HG02588 (cell line): ENCODE results near the gene PHETA1.
"Not testable (repeated sequence)": the region's sequence is repeated elsewhere in the genome, so short reads cannot be mapped to it uniquely, and the experiment has no call there.

Experiments used
- ATAC-seq: cut with Tn5 transposase; IDR thresholded peaks from one replicate; pipeline ENCODE4 v1.9.1; 2021; ENCODE audit warnings: mild to moderate bottlenecking, moderate library complexity; ENCODE audit not compliant: unreplicated experiment

The PHETA1 gene

DNA sequence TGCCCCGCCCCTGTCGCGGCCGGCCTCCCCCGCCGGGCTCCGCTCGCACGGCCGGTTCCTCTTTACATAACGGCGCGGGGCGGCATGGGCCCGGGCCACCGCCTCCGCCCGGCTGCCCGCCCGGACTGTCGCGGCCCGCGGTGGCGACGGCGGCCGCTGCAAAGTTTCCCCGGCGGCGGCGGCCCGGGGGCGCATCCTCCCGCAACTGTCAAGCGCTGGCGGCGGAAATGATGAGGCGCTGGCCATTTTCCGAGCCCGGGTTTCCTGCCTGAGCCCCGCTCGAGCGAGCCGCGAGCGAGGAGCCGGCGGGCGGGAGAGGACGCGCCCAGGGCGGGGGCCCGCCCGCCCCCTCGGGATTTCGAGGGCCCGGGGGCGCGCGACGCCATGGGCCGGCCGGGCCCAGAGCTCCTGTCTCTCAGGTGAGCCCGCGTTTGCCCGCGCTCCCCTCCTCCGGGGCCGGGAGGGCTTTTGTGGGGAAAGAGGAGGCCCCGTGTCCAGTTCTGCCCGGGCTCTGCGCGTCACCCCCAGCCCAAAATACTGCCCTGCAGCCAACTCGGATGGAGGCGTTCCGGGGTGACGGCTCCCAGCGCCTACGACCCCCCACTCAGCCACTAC lies 37.1 kb upstream of the PHETA1 start, which contains the start of gene SH2B3:
Gene SH2B3 (plus strand): TSS at position 65 of the 615 bp plus-strand sequence. CDS start 12,223 bp downstream, outside the sequence.
- ATAC-seq: peak; percentile 2

DNA sequence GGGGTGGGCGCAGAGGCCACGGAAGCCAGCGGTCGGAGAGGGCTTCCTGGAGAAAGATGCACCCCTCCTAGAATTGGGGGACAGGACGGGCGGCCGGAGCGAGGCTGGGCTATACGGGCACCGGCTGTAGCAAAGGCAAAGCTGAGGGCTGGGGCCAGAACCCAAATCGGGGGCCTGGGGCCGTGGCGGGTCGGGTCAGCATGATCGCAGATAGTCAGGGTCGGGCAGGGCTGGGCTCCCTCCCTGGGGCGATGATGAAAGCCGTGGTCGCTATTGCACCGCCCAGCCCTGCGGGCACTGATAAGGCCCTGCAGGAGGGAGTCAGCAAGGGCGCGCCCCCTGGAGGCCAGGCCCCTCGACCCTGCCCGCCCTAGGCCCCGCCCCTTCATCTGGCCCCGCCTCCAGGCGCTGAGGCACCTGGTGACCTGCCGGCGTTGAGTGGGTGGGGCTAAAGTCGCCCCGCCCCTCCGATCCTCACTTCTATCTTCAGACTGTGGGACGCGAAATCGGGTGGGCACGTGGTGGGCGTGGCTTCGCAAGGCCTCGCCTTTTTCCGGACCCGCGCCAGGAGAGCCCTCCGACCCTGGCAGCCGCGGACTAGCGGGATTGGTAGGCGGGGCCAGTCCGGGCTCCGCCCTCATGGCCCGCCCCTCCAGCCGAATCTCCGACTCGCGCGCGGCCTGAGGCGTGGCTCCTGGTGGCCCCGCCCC lies 36.4 kb upstream of the PHETA1 start:
- peak; percentile 50 for ATAC-seq

DNA sequence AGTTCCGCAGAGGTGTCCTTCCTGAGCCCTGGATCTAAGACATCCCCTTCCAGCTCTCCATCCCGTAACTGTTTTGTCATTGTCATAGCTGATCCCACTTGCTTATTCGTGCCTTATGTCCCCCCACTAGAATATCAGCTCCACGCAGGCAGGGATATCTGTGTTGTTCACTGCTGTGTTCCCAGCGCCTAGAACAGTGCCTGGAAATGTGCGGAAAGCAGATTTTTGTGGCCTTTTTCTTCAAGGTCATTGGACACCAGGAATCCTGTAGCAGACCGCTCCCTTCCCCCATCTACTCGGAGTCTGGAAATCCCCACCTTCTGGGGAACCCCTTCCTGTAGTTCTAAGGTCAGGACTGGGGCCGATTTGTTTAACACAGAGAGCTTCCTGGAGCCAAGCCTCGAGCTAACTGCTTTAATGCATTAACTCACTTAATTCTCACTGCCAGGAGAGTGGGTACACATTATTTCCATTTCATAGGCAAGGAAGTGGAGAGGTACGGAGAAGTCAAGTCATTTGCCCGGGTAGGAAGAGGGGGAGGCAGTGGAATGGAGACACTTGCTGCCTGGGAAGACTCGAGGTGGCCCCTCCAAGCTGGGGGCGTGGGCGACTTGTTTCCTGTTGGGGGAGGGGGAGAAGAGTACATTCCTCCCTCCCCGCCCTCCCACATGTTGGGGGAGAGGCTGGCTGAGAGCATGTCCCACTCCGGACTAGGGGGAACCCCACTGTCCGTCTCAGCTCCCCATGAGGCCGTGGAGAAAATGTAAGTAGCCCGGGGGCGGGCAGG lies 35.7 kb upstream of the PHETA1 start:
- ATAC-seq: no peak

DNA sequence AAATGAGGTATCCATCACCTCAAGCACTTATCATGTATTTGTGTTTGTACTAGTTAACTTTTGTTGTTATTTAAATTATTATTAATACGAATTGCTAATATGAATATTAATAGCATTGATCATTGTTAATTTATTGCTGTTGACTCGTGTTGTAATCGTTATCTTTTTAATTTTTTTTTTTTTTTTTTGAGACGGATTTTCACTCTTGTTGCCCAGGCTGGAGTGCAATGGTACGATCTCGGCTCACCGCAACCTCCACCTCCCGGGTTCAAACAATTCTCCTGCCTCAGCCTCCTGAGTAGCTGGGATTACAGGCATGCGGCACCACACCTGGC lies 33.6 kb upstream of the PHETA1 start:
- ATAC-seq: not testable (repeated sequence)

DNA sequence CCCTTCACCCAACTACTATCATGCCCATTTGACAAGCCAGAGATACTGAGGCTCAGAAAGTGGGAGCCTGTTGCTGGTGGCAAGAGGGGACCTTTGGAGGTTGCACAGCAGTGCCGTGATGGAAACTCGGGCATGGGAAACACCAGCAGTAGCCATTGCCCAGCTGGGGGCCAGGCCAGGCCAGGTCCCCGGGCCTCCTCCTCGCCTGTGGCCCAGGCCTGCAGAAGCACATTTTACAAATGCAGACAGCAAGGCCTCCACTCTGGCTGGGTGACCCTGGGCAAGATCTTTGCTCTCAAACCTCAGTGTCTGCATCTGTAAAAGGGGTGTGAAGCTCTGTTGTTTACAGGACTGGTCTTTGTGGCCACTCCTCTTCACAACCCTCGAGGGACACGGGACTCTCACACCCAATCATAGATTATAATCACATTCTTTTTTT lies 32.3 kb upstream of the PHETA1 start:
- ATAC-seq: no peak

DNA sequence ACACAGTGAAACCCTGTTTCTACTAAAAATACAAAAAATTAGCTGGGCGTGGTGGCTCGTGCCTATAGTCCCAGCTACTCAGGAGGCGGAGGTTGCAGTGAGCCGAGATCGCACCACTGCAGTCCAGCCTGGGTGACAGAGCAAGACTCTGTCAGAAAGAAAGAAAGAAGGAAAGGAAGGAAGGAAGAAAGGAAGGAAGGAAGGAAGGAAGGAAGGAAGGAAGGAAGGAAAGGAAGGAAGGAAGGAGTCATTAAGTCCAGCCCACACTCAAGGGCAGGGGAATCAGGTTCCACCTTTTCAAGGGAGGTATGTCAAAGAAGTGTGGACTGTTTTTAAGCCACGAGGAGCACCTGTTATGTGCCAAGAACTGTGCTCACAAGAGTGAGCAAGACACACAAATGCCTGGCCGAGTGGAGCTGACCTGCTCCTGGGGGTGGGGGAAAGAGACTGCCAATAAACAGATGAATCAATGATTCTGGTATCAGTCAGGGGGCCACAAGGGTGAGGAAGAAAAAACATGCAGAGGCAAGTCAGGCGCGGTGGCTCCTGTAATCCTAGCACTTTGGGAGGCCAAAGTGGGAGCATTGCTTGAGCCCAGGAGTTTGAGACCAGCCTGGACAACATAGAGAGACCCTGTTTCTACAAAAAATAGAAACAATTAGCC lies 31.0 kb upstream of the PHETA1 start:
- not testable (repeated sequence) for ATAC-seq

DNA sequence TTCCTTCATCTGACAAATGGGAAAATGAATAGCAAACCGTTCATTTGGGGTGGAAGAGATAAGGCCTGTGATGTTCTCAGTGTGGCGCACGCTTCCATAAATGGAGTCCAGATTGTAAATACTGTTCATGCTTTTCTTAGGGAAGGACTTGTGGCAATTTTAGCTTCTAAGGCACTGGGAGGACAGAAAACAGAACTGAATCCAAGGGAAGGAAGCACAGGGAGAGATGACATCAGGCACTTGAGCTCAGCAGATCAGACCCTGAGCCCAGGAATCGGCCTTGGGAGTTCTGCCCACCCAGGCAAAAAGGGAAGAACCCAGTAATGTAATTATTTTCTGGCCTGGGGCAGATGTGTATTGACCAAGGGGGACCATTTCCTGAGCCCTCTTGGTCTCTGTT lies 29.6 kb upstream of the PHETA1 start:
- no peak for ATAC-seq

DNA sequence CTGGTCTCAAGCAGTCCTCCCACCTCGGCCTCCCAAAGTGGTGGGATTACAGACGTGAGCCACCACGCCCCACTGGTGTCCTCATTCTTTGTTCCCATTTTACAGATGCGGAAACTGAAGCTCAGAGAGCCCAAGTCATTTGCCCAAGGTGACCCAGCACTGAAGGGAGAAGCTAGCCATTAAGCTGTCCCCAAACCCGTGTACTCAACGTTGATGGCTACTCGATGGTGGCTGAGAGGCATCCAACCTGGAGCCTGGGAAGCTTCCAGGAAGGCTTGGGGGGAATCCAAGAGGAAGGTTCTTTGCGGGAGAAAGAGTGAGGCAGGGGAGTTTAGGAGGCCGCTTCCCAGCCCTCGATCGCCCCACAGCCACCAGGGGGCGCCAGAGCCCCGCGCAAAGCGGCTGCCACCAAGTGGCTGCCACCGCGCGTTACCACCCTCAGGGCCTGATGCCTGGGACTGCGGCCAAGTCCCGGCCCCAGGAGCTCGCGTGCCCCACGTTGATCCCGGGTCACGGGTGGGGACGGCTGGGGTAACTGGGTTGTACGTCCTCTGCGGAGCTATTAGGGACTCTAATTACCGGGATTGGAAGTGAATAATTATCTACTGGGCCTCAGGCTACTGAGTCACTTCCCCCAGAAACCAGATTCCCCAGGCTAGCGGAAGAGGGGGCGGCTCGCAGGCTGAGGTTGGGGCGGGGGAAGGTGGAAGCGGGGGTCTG lies 28.0 kb upstream of the PHETA1 start:
- peak; percentile 63 for ATAC-seq

DNA sequence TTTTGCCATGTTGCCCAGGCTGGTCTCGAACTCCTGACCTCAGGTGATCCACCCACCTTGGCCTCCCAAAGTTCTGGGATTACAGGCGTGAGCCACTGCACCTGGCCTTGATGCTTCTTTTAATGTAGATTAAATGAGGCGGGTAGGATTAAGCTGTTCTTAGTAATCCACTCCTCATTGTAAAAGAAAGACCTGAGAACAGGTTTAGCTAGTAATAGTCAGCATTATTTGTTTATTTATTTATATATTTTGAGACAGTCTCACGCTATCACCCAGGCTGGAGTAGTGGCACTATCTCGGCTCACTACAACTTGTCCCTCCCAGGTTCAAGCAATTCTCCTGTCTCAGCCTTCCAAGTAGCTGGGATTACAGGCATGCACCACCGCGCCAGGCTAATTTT lies 27.4 kb upstream of the PHETA1 start:
- ATAC-seq: not testable (repeated sequence)

DNA sequence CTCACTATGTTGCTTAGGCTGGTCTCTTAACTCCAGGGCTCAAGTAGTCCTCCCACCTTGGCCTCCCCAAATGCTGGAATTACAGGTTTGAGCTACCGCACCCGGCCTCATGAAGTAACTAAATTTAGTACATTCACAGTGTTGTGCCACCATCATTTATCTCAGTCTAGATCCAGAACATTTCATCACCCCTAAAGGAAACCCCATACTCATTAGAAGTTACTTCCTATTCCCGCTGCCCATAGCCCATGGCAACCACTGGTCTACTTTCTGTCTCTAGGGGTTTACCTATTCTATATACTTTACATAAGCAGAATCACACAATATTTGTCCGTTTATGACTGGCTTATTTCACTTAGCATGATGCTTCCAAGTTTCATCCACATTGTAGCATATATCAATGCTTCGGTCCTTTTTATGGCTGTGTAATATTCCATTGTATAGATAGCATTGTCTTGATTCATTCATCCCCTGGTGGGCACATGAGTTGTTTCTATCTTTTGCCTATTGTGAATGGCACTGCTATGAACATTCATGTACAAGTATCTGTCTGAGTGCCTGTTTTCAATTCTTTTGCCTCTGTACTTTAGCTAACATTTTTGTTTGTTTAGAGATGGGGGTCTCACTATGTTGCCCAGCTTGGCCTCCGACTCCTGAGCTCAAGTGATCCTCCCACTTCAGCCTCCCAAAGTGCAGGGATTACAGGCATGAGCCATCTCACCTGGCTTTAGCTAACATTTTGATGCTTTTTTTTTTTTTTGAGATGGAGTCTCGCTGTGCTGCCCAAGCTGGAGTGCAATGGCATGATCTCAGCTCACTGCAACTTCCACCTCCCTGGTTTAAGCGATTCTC lies 26.7 kb upstream of the PHETA1 start:
- no peak for ATAC-seq

DNA sequence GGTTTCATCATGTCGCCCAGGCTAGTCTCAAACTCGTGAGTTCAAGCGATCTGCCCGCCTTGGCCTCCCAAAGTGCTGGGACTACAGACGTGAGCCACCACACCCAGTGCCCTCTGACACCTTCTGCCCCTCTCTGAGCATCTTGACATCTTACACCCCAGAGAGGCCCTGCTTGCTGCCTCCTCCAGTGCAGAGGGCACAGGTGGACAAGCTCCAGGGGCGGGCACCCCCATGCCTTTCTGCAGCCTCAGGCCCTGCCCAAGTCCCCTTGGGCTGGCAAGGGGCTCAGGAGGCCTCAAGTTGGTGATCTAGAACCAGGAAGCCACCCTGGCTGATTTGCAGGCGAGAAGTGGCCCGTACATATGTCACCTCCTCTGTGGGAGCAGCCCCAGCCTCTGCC lies 25.6 kb upstream of the PHETA1 start:
- no peak for ATAC-seq

DNA sequence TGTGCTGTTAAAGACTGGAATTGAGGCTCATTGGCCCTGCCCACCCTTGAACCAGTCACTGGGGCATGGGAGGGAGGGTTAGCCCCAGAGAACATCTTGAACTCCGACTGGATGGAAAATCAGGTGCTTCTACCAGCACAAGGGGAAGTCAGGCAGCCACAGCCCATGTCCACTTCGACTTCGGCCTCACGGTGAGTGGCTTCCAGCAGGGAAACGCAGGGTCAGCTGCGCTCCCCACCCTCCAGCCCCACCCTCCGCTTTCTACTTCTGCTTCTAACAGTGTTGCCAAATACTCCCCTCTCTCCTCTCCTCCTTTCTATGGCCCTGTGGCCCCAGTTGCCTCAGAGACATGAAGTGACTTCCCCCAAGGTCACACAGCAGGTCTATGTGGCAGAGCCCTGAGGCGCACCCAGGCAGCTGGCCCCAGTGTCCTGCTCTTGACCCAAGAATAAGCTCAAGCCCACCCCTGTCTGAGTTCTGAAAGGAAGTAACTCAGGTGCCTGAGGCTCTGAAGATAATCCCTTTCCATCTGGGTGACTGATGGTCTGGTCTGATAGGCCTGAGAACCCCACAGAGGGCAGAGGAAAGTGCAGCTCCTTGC lies 24.9 kb upstream of the PHETA1 start:
- ATAC-seq: no peak

DNA sequence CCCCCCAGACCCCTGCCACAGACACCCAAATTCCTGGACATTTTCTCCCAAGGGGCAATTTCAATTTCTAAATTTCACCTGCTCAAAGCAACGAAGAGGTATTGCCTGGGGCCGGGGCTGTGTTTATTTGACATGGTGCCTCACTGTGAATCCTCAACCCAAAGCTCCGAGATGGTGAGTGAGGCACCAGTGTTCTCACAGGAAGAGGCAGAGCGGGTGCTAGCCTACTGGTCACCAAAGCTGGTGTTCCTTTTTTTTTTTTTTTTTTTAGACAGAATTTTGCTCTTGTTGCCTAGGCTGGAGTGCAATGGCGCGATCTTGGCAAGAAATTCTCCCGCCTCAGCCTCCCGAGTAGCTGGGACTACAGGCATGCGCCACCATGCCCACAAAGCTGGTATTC lies 22.0 kb upstream of the PHETA1 start:
- no peak for ATAC-seq

DNA sequence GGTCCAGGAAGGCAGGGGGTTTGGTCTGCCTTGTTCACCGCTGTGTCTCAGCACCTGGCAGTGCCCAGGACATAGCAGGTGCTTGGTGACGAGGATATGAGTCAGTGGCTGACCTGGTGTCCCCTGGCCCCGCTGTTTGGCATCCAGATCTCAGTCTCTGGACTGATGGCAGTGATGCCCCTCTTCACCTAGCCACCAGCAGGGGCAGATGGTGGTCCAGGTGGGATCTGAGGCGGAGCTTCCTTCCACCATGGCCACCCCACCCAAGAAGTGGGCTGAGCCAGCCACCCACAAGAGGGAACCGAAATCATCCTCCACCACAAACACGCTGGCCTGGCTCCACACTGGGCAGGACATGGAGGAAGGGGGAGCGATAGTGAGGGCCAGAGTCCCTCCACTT lies 20.7 kb upstream of the PHETA1 start:
- no peak for ATAC-seq

DNA sequence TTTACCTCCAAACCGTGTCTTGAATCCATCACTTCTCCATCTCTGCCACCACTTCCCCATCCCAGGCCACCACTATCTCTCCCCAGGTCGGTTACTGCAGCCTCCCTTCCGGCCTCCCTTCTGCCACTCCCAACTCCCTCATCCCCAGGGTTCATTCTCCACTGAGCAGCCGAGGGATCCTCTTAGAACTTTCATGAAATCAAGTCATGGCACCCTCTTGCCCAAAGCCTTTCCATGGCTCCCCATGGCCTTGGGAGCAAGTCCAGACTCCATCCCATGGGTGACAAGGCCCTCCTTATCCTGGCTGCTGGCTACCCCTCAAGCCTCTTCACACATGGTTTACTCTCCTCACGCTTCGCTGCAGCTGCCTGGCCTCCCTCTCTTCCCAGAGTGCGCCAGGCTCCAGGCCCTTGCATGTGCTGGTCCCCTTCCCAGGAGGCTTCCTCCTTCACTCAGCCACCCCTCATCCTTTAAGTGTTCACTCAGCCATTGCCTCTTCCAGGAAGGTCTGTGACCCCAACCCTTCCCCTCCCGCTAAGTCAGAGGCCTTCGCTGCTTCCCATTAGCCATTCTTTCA lies 18.9 kb upstream of the PHETA1 start:
- ATAC-seq: no peak

DNA sequence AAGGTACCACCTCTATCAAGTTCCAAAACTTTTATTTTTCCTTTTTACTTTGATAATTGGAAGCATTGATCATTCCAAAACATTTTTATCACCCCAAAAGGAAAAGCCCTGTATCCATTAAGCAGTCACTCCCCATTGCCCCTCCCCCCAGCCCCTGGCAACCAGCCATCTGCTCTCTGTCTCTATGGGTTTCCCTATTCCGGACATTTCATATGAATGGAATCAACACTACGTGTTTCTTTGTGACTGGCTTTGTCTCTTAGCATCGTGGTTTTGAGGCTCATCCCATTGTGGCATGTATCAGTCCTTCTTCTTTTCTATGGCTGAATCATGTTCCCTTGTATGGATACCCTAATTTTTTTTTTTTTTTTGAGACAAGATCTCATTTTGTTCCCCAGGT lies 18.0 kb upstream of the PHETA1 start:
- ATAC-seq: no peak

DNA sequence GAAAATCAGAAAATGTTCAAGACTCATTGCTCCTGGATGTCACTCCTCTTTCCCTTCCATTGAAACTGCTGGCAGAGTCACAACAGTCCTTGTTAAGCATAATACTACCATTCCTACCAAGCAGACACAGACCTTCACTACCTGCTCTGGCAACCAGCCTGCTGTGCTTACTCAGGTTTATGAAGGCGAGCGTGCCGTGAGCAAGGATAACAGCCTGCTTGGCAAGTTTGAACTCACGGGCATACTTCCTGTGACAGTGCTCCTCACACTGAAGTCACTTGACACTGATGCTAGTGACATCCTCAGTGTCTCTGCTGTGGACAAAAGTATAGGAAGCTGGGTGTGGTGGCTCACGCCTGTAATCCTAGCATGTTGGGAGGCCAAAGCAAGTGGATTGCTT lies 15.7 kb upstream of the PHETA1 start:
- no peak for ATAC-seq

DNA sequence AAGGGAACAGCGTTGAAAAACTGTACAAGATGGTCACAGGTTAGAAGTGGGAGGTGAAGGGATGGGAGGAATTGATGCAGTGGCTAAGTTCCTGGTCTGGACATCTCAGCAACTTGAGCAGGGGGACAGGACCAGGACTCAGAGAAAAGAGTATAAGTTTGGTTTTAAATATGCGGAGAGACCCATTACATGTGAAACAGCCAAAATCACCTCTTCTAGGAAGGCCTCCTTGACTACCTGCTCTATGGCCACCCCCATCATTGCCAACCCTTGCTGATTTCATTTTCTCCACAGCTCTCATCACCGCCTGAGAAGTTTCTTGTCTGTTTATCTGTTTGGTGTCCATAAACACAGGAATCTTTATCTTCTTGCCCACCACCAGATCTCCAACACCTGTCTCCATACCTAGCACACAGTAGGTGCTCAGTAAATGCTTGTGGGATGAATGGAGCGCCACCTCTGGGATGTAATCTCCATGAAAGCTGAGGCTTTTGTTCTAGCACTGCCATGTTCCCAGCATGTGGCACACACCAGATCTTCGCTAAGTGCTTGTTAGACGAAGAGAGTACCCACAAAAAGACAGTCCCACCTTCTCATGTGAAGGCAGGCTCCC lies 11.2 kb upstream of the PHETA1 start:
- ATAC-seq: no peak

DNA sequence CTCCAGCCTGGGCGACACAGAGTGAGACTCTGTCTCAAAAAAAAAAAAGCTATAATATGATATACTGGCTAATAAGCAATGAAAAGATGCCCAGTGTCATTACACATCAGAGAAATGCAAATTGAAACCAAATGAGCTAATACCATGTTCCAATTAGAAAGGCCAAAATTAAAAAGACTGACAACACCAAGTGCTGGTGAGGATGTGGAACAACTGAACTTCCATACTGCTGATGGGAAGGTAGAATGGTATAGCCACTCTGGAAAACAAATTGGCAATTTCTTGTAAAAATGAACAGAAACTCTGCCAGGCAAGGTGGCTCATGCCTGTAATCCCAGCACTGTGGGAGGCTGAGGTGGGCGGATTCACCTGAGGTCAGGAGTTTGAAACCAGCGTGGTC lies 8.5 kb upstream of the PHETA1 start:
- no peak for ATAC-seq
